ENCODE measurements around the gene DOK6.

- TF ChIP-seq POLR2AphosphoS5 (IDR thresholded peaks at IDR 0.05) (no peak), POLR2A (IDR thresholded peaks at IDR 0.05) (no peak)
Measured at GRCh38 chr18:69432847-69433246, 32.2 kb downstream of the DOK6 start.

Measured in spleen (tissue), 3 donors.